GM12864 (cell line): ENCODE results near the gene PIWIL4.

Experiments
- DNase-seq: peaks from one replicate; pipeline ENCODE4 v3.0.0-alpha.2; 2011; ENCODE audit warnings: low read depth
- H3K4me3 ChIP-seq: 2 replicates; pipeline ENCODE4 v1.5.1; 2011; ENCODE audit warnings: mild to moderate bottlenecking, low read depth, low read length, control low read depth
- CTCF ChIP-seq: IDR thresholded peaks from 2 replicates; pipeline ENCODE4 v1.5.1; 2011; ENCODE audit warnings: low read depth, mild to moderate bottlenecking, moderate library complexity, low read length, control low read depth, inconsistent platforms; ENCODE audit errors: missing control alignments

Gene PIWIL4

GRCh38 chr11:94652735-94653284 is 85.6 kb downstream of the PIWIL4 start:
- no peak for DNase-seq
- no peak overlapping the region for H3K4me3 ChIP-seq
- no peak for TF ChIP-seq CTCF

GRCh38 chr11:94653561-94653960 is 86.4 kb downstream of the PIWIL4 start:
- TF ChIP-seq CTCF, result no peak
- H3K4me3 ChIP-seq, result no peak overlapping the region
- no peak for DNase-seq

- no peak for TF ChIP-seq CTCF
- no peak overlapping the region for H3K4me3 ChIP-seq
- no peak for DNase-seq
Measured at GRCh38 chr11:94654201-94654600, 87.0 kb downstream of the PIWIL4 start.

- TF ChIP-seq CTCF, result no peak
- no peak for DNase-seq
- H3K4me3 ChIP-seq, result no peak overlapping the region
Measured at GRCh38 chr11:94655291-94655690, 88.1 kb downstream of the PIWIL4 start.

GRCh38 chr11:94655956-94656355 is 88.8 kb downstream of the PIWIL4 start:
- TF ChIP-seq CTCF, result no peak

GRCh38 chr11:94656968-94657367 is 89.8 kb downstream of the PIWIL4 start:
- TF ChIP-seq CTCF, result no peak
- H3K4me3 ChIP-seq, result no peak overlapping the region
- DNase-seq, result no peak

More at GRCh38 chr11:94655956-94656355, 88.8 kb downstream of the PIWIL4 start:
- H3K4me3 ChIP-seq, result no peak overlapping the region
- DNase-seq, result no peak

GRCh38 chr11:94657629-94658028 is 90.5 kb downstream of the PIWIL4 start:
- no peak for DNase-seq
- TF ChIP-seq CTCF, result no peak

More at GRCh38 chr11:94657629-94658028, 90.5 kb downstream of the PIWIL4 start:
- H3K4me3 ChIP-seq, result no peak overlapping the region
